ENCODE data around the gene SOS1.

GRCh38 chr2:39091543-39091942, 29.3 kb downstream of the SOS1 start:
- no peak for TF ChIP-seq POLR2A (IDR thresholded peaks at IDR 0.05; ENCODE audit: low read length)
- no peak for TF ChIP-seq GATA1 (IDR thresholded peaks at IDR 0.05; ENCODE audit: low read depth, low read length)
